Lung (tissue), 12 donors: ENCODE results near the gene PTCHD4. TPM values are rescaled to one million over a fixed set of nuclear protein-coding genes. Genes with fewer than 3 reads are reported as not detected.

Experiments used
- ATAC-seq: fragments of 200-7000 bp; cut with Tn5 transposase; one replicate; pipeline ENCODE4 v1.9.1; 2020; ENCODE audit warnings: moderate number of reproducible peaks; ENCODE audit not compliant: insufficient read depth, low FRiP score
- DNase-seq, 3 donors: peaks; one replicate each; pipeline ENCODE4 v3.0.0-alpha.2; 2013 to 2017
- H3K27ac ChIP-seq, 2 donors: one replicate each; pipeline ENCODE4 v1.5.1; 2013; ENCODE audit warnings: mild to moderate bottlenecking in 2 of 2, moderate library complexity in 2 of 2, control low read depth in 1 of 2, inconsistent platforms in 1 of 2, low read depth in 1 of 2, low read length in 1 of 2
- H3K27me3 ChIP-seq, 3 donors: one replicate each; pipeline ENCODE4 v1.5.1; 2013; ENCODE audit warnings: low read length in 2 of 3; ENCODE audit not compliant: control insufficient read depth in 3 of 3, insufficient read depth in 3 of 3
- H3K36me3 ChIP-seq, 4 donors: one replicate each; pipeline ENCODE4 v1.5.1; 2013; ENCODE audit warnings: low read length in 4 of 4, mild to moderate bottlenecking in 1 of 4, moderate library complexity in 1 of 4; ENCODE audit not compliant: control insufficient read depth in 4 of 4, insufficient read depth in 4 of 4
- H3K4me1 ChIP-seq, 5 donors: one replicate each; pipeline ENCODE4 v1.5.1; 2013; ENCODE audit warnings: low read length in 5 of 5, mild to moderate bottlenecking in 2 of 5, moderate library complexity in 1 of 5; ENCODE audit not compliant: control insufficient read depth in 5 of 5, insufficient read depth in 5 of 5
- H3K4me3 ChIP-seq: one replicate; pipeline ENCODE4 v1.5.1; 2013; ENCODE audit warnings: mild to moderate bottlenecking, control low read depth, moderate library complexity
- H3K9ac ChIP-seq, 2 donors: one replicate each; pipeline ENCODE4 v1.5.1; 2013; ENCODE audit warnings: low read length in 2 of 2, control low read depth in 1 of 2; ENCODE audit not compliant: insufficient read depth in 1 of 2
- H3K9me3 ChIP-seq, 4 donors: one replicate each; pipeline ENCODE4 v1.5.1; 2013; ENCODE audit warnings: low read length in 3 of 4, mild to moderate bottlenecking in 1 of 4, moderate library complexity in 1 of 4; ENCODE audit not compliant: control insufficient read depth in 4 of 4, insufficient read depth in 3 of 4
- WGBS, 2 donors: extraction: QIAGEN DNeasy Blood & Tissue Kit; methylation state at CpG; one replicate each; pipeline ENCODE4 v1.1.7; 2013; 5-methylcytosine and 5-hydroxymethylcytosine counted together
- polyA plus RNA-seq, 2 donors: library from polyadenylated mRNA; stranded (reverse); fragments of 200-250 nt; gene quantifications; one replicate each; pipeline ENCODE4 v1.2.1, GENCODE V29; 2013
- total RNA-seq, 2 donors: library from RNA; depleted of rRNA in 1 of 2; stranded (reverse); fragments of >200 nt in 1 of 2; gene quantifications; one replicate each; pipeline ENCODE4 v1.2.1, GENCODE V29; 2014 to 2021
- TF ChIP-seq, protein P1 (sequence below): IDR thresholded peaks from 2 replicates; pipeline ENCODE4 v1.5.1; 2012; ENCODE audit warnings: mild to moderate bottlenecking; ENCODE audit errors: control extremely low read depth, extremely low read depth
- donor health status: control.
- donor health status: control.
- donor health status: Bipolar disorder and iron deficiency.
- donor health status: healthy.
- donor health status: DM: yes; HTN: yes; CAD: no.

PTCHD4 gene
- total and polyA plus RNA-seq, 4 donors: 0.03 to 0.52 (median 0.22) TPM

DNA sequence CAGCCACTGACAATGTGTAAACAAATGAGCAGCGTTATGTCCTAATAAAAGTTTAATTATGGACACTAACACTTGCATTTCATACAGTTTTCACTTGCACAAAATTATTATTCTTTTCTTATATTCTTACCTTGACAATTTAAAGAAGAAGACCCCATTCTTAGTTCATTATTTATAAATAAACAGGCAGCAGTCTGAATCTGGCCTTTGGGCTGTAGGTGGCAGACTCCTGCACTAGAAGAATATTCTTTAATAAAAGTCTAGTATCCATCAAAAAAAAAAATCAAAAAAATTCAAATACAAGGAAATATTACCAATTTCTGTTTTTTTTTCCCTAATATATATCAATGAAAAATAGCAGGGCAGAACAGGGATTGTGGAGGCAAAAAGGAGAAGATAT is 24.8 kb downstream of the PTCHD4 start:
- H3K27ac ChIP-seq: no peak overlapping the region
- peaks cover 0 to 7% (median under 1%) of the 10 kb centered on the region in 5 donors for H3K4me1 ChIP-seq
- H3K9me3 ChIP-seq: peaks cover 0 to 2% (median 0%) of the 10 kb centered on the region in 4 donors
- 87 to 88% methylated on average over 1 of the region's 1 CpG for WGBS, 2 donors
- ATAC-seq: no peak
- TF ChIP-seq, protein P1, sequence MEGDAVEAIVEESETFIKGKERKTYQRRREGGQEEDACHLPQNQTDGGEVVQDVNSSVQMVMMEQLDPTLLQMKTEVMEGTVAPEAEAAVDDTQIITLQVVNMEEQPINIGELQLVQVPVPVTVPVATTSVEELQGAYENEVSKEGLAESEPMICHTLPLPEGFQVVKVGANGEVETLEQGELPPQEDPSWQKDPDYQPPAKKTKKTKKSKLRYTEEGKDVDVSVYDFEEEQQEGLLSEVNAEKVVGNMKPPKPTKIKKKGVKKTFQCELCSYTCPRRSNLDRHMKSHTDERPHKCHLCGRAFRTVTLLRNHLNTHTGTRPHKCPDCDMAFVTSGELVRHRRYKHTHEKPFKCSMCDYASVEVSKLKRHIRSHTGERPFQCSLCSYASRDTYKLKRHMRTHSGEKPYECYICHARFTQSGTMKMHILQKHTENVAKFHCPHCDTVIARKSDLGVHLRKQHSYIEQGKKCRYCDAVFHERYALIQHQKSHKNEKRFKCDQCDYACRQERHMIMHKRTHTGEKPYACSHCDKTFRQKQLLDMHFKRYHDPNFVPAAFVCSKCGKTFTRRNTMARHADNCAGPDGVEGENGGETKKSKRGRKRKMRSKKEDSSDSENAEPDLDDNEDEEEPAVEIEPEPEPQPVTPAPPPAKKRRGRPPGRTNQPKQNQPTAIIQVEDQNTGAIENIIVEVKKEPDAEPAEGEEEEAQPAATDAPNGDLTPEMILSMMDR: no peak
- H3K27me3 ChIP-seq: no peaks in the 10 kb centered on the region
- no peak for DNase-seq
- no peak overlapping the region for H3K9ac ChIP-seq
- H3K36me3 ChIP-seq: no peaks in the 10 kb centered on the region
- H3K4me3 ChIP-seq: no peak overlapping the region

DNA sequence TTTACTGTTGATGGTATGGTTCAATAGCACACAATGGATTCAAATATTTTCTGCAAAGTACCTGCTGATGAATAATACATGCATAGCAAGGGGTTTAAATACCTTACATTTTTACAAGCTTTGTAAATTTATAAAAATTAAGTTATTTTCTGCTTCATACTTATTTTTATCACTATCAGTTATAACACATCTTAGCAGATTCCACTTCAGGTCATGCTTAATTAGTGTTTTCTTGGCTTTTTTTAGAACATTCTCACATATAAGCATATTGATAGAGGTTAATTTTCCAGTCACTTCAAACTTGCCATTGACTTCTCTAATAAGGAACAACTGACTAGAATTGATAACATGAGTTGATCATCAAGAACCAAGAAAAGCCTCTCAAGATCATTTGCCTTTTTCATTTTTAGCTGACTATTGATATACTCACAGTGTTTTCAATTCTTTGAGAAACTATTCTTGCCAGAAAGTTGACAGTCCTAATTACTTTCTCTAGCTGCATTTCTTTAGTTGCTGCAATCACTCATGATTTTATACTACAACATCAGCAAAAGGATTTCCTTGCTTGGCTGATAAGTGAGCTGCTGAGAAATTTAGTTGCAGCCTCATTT is 25.8 kb downstream of the PTCHD4 start:
- Histone ChIP-seq H3K36me3 (no peaks in the 10 kb centered on the region), H3K4me1 (peaks cover 0 to 9% (median 5%) of the 10 kb centered on the region in 5 donors), H3K9ac (no peak overlapping the region), H3K9me3 (peaks cover 0 to 2% (median 0%) of the 10 kb centered on the region in 4 donors), H3K4me3 (no peak overlapping the region), H3K27me3 (no peaks in the 10 kb centered on the region), H3K27ac (no peak overlapping the region)
- ATAC-seq: no peak
- TF ChIP-seq, protein P1: no peak
- DNase-seq: no peak

DNA sequence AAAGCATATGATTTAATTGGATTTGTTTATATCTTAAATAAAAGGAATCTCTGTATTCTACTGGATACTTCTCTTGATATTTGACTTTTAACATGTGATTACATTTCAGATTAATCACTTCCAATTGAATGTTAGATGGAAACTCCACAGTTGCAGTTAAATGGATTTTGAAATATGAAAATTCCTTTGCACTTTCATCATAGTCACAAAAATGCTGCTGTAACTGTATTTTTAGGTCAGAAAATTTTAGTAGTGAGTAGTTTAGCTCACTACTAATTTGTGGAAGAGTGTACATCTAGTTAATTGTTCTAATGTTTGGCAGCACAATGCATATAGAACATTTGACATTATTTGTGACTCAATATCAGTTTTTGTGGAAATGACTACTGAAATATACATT is 26.8 kb downstream of the PTCHD4 start:
- H3K27ac ChIP-seq: no peak overlapping the region
- ATAC-seq: no peak
- no peak for DNase-seq
- H3K9me3 ChIP-seq: peaks cover 0 to 2% (median 0%) of the 10 kb centered on the region in 4 donors
- no peak overlapping the region for H3K9ac ChIP-seq
- TF ChIP-seq, protein P1: no peak
- H3K4me3 ChIP-seq: no peak overlapping the region
- no peaks in the 10 kb centered on the region for H3K27me3 ChIP-seq
- peaks cover 0 to 12% (median 7%) of the 10 kb centered on the region in 5 donors for H3K4me1 ChIP-seq
- H3K36me3 ChIP-seq: no peaks in the 10 kb centered on the region
